NCI-H524 (cell line): ENCODE results near the gene EFCAB13.
"Not testable (repeated sequence)": the region's sequence is repeated elsewhere in the genome, so short reads cannot be mapped to it uniquely, and the experiment has no call there.

Experiments
- DNase-seq, 2 experiments: peaks; one replicate each; lab custom pipeline; 2025; lab: John Stamatoyannopoulos, UW

Gene EFCAB13

DNA sequence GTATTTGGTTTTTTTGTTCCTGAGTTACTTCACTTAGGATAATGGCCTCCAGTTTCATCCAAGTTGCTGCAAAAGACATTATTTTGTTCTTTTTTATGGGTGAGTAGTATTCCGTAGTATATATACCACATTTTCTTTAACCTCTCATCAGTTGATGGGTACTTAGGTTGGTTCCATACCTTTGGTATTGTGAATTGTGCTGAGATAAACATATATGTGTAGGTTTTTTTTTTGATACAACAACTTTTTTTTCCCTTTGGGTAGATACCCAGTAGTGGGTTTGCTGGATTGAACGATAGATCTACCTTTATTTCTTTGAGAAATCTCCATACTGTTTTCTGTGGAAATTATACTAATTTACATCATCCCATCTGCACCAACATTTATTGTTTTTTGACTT lies 6.8 kb downstream of the EFCAB13 start:
- DNase-seq: no peak

DNA sequence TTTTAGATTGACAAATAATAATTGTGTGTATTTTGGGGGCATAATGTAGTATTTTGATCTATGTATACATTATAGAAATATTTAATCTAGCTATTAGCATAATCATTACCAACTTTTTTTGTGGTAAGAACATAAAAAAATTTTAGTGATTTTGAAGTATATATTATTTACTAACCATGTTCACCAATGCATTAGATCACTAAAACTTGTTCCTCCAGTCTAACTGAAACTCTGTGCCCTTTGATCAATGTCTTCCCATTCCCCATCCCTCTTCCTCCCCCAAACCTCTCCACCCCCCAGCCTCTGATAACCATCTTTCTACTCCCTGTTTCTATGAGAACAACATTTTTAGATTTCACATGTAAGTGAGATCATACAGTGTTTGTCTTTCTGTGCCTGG lies 8.5 kb downstream of the EFCAB13 start:
- DNase-seq: no peak

DNA sequence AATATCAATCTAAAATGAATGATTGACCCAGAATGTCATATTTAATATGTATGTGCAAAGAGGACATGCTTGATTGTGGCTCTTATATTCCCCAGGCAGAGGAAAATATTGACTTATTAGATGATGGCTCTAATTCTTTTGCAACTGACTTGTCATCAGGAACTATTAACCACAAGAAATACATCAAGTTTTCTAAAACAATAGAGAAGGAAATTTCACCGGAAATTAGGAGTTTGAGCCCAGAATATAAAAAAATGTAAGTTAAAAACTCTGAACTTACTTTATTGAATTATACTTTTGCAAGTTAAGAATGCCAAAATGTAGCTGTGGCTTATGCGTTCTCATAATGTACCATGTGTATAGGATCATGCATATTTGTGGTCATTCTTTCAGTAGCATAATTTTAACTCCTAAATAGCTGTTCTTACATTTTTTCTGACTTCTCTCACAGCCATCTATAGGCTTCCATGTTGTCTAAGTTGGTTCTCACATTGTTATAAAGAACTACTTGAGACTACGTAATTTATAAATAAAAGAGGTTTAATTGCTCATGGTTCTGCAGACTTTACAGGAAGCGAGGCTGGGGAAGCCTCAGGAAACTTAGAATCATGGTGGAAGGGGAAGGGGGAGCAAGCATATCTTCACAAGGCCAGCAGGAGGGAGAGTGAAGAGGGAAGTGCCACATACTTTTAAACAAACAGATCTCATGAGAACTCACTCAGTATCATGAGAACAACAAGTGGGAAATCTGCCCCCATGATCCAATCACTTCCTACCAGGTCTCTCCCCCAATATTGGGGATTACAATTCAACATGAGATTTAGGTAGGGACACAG lies 11.6 kb downstream of the EFCAB13 start:
- DNase-seq: no peak

DNA sequence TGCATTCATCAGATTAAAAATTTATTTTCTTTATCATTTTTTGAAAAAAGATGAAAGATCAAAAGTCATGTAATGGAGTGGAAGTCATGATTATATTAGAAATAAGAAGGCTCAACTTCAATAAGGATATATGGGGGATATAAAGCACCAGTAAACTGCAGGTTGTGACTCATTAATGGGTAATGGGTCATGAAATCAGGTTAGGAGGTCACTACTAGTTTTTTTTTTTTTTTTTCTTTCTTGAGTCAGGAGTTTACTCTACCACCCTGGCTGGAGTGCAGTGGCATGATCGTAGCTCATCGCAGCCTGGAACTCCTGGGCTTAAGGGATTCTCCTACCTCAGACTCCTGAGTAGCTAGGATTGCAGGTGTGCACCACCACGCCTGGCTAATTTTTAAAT lies 14.3 kb downstream of the EFCAB13 start:
- no peak for DNase-seq

DNA sequence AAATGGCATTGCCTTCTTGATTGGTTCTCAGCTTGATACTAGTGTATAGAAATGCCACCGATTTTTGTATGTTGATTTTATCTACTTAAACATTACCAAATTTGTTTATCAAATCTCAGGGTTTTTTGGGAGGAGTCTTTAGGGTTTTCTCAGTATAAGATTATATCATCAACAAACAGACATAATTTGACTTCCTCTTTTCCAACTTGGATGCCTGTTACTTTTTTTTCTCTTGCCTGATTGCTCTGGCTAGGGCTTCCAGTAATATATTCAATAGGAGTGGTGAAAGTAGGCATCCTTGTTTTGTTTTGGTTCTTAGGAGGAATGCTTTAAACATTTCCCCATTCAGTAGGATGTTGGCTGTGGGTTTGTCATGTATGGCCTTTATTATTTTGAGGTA lies 29.1 kb downstream of the EFCAB13 start:
- DNase-seq: no peak

DNA sequence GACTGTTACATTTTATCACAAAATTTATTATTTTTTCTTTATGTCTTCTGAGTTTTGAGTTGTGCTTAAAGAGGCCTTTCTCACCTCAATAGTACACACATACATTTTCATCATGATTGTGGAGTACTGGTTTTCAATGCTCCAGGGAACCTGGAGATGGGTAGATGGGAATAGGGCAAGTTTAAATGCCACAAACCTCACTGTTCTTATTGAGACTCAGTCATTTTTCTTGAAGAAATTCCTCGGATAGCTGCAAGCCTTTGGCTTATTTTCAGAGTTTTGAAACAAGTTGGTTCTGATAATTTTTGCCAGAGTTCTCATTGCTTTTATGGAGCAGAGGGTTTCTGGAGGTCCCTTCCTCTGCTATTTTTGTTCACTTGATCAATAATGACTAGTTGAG lies 34.9 kb downstream of the EFCAB13 start:
- DNase-seq: no peak

DNA sequence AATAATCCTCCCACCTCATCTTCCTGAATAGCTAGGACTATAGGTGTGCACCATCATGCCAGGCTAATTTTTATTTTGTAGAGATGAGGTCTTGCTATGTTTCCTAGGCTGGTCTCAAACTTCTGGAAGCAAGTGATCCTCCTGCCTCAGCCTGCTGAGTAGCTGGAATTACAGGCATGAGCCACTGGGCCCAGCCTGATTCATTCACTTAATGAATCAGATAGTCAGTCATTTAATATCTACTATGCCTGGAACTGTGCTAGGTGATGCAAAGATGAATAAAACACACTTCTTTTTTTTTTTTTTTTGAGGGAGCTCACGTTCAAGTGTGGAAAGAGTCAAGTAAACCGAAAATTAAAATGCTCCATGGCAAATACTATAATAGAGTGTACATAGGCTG lies 39.4 kb downstream of the EFCAB13 start:
- no peak for DNase-seq

DNA sequence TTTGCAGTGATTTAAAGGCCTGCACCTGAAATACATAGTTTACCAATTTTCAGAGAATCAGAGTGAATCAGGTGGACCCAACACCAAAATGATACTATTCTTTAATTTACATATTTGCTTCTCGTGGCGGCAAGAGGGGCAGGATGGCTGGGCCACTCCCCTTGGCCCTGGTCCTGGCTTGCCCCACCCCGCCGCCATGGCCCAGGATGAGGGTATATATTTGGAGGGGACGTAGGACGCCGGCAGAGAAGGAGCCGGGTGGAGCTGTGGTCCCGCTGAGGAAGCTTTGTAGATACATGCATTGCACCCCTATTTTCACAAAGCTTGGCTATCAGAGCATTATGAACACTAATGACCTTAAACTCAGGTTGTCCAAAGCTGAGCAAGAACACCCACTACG lies 43.5 kb downstream of the EFCAB13 start:
- no peak for DNase-seq

DNA sequence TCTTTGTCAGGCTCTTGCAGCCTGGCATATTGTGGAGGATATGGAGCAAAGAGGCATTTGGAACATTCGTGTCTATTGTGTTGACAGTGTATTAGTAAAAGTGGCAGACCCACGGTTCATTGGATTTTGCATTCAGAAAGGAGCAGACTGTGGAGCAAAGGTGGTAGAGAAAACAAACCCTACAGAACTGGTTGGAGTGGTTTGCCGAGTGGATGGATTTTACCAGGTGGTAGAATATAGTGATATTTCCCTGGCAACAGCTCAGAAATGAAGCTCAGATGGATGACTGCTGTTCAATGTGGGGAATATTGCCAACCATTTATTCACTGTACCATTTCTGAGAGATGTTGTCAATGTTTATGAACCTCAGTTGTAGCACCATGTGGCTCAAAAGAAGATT lies 44.5 kb downstream of the EFCAB13 start:
- DNase-seq: no peak

DNA sequence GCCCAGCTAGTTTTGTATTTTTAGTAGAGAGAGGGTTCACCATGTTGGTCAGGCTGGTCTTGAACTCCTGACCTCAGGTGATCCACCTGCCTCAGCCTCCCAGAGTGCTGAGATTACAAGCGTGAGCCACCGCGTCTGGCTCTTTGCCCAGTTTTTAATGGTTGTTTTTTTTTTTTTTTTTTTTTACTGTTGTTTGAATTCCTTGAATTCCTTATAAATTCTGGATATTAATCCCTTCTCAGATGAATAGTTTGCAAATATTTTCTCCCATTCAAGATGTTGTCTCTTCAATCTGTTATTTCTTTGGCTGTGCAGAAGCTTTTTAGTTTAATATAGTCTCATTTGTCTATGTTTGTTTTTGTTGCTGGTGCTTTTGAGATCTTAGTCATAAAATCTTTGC lies 47.1 kb downstream of the EFCAB13 start:
- not testable (repeated sequence) for DNase-seq

DNA sequence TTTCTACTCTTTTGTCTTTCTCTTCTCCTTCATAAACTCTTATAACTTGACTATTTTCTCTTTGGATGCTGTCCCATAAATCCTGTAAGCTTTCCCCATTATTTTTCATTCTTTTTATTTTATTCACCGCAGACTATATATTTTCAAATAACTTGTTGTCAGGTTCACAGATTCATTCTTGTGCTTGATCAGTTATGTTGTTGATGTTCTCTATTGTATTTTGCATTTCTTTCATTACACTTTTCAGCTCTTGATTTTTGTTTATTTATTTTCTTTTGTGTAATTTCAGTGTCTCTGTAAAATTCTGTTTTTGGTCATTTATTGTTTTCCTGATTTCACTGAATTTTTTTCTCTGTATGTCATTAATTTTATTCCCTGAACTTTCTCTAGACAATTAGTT lies 49.2 kb downstream of the EFCAB13 start:
- DNase-seq: no peak

DNA sequence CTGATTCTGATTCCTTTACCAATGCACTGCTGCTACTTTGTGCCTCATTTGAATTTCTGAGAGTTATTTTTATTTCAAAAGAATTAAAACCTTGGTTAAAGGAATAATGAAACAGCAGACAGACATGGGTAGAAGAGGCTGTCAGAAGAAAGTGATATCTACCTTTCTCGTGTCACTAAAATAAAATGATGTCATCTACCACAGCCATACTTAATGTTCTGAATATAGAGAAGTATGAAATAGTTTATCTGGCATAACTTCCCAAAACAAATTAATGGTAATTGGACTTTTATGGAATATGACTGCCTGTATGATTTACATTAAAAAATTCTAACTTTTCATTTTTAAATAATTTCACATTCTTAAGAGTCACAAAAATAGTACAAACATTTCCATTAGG lies 52.5 kb downstream of the EFCAB13 start:
- no peak for DNase-seq

DNA sequence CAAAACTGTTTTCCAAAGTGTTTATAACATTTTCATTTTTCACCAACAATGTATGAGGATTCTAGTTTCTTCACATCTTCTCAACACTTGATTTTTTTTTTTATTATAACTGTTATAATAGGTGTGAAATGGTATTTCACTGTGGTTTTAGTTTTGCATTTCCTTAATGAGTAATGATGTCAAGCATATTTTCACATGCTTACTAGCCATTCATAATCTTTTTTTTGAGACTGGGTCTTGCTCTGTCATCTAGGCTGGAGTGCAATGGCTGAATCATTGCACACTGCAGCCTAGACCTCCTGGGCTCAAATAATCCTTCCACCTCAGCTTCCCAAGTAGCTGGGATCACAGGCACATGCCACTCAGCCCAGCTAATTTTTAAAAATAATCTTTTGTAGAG lies 65.1 kb downstream of the EFCAB13 start:
- DNase-seq: no peak

DNA sequence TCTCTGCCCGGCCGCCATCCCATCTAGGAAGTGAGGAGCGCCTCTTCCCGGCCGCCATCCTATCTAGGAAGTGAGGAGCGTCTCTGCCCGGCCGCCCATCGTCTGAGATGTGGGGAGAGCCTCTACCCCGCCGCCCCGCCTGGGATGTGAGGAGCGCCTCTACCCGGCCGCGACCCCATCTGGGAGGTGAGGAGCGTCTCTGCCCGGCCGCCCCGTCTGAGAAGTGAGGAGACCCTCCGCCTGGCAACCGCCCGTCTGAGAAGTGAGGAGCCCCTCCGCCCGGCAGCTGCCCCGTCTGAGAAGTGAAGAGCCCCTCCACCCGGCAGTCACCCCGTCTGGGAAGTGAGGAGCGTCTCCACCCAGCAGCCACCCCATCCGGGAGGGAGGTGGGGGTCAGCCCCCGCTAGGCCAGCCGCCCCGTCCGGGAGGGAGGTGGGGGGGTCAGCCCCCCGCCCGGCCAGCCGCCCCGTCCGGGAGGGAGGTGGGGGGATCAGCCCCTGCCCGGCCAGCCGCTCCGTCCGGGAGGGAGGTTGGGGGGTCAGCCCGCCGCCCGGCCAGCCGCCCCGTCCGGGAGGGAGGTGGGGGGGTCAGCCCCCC lies 73.9 kb downstream of the EFCAB13 start:
- DNase-seq: not testable (repeated sequence)

DNA sequence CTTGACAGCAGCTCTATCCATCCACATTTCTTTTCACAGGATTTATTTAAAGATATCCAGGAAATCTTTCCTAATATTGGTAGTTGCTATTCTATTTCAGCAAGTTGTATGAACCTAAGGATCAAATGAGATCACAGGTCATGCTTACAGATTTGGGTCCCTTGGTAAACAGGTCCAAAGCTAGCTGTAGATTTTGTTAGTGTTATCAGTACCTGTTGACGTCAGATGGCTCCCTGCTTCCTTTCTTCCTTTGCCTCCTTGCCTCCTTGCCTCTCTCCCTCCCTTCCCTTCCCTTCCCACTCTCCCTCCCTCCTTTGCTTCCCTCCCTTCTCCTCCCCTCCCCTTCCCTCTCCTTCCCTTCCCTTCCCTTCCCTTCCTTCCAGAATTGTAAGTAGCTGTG lies 76.6 kb downstream of the EFCAB13 start:
- DNase-seq: no peak

DNA sequence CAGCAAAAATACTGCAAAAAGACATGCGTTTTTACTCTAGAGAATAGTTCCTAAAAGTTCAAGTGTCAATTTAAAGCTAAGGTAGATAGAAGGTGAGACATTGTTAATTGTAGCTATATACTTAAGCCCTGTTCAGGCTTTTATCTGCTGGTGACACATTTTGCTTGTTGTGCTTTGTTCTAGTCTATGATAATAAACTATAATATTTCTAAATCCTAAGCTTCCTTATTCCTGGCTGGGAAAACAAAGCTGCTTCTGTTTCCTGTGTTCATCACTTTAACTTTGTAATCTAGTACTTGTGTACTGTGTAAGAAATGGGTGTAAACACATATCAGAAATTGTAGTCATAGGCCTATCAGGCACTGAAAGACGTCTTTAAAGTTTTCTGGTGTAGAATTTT lies 77.3 kb downstream of the EFCAB13 start:
- no peak for DNase-seq

DNA sequence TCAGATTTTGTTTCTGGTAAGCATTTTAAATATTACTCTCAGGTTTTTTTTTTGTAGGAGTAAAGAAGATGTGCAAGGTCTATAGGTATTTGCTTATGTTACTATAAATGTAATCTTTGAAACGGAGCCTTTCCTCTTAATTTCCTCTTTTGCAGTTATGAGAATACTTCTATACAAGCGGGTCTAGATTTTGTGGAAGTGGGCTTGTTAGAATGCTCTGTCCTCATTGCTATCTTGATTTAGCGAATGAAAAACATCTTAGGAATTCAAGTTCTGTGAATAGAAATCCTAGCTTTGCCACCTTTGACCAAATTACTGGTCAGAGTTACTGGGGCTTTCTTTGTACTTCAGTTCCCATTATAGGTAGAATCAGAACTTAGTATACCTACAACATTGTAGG lies 80.3 kb downstream of the EFCAB13 start:
- no peak for DNase-seq

DNA sequence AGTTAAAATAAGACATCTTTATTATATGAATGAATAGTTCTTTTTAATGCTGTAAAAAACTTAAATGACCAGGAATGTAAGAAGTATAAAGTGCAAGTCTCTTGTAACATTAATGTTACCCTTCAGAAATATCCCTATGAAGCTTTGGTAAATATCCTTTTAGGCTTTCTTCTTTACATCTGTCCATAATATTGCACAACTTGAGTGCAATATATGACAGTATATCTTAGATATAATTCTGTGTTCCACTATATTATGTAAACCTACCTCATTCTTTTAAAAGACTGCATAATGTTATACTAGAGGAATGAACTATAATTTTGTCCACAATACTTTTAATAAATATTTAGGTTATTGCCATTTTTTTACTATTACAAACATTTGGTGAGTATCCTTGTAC lies 81.1 kb downstream of the EFCAB13 start:
- no peak for DNase-seq

DNA sequence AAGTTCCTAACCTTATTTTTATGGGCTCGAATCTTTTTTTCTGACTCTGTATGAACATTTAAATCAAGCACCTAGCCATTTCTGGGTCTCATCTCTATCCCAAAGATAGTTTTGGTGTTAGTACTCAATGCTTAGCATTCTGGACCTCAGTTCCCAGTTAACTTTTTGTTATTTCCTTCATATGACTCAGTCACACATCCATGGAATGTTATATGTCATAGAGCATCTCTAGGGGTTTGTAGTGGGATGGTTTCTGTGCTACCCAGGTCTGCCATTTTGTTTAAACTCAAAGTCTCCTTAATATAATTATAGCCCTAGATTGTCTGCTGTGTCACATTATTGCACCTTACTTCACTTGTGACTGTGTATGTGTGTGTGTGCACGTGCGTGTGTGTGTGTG lies 90.1 kb downstream of the EFCAB13 start:
- no peak for DNase-seq

DNA sequence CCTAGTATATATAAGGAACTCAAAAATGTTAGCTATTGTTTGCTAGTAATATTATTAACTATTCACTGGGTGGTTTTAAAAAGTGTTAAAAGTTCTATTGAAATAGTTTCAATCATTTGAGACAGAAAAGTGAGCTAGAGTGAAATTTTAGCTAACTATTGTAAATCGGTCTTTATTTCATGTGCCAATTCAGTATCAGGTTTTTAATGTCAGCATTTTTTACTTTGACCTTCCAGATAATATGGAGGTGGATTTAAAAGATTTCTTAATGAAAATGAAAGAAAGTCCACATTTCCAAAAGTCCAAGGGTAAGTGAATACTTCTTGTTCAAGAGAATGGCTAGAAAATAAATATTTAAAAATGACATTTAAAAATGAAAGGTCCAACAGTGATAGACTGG lies 90.9 kb downstream of the EFCAB13 start:
- no peak for DNase-seq

DNA sequence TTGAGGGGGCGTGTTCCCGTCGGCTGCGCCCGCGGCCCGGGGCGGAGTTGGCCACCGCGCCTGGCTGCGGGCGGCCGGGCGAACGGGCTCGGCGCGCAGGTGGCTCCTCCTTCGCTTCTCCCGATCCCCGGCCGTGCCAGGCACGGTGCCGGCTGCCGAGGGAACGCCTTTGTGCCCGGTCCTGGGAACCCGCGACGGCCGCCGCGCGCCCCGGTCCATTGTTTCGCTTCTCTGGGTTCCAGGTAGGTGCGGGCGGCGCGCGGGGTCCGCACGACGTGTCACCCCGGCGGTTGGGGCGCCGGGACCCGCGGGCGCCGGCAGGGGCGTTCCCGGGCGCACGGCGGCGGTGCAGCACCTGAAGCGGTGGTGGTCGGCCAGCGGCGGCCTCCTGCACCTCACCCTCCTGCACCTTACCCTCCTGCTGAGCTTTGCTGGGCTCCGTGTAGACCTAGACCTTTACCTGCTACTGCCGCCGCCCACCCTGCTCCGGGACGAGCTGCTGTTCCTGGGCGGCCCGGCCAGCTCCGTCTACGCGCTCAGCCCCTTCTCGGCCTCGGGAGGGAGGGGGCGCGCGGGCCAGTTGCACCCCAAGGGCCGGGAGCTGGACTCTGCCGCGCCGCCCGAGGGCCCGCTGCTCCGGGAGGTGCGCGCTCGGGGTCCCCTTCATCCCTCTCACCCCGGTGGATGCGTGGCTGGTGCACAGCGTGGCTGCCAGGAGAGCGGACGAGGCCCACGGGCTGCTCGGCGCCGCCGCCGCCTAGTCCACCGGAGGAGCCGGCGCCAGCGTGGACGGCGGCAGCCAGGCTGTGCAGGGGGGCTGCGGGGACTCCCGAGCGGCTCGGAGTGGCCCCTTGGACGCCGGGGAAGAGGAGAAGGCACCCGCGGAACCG lies 99.9 kb downstream of the EFCAB13 start:
- DNase-seq: no peak

DNA sequence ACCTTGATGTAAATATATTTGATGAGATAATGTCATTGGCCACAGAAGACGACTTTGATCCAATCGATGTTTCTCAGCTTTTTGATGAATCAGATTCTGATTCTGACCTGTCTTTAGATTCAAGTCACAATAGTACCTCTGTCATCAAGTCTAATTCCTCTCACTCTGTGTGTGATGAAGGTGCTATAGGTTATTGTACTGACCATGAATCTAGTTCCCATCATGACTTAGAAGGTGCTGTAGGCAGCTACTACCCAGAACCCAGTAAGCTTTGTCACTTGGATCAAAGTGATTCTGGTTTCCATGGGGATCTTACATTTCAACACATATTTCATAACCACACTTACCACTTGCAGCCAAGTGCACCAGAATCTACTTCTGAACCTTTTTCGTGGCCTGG lies 101.5 kb downstream of the EFCAB13 start:
- DNase-seq: not testable (repeated sequence)
